Activated naive CD4-positive, alpha-beta T cell treated with anti-CD3 and anti-CD28 coated beads, Interleukin-2, amount 10 ng/mL, durations not matched to agents 7 days and 5 days (primary cell): ENCODE measurements around the gene PRKCZ.

Experiments used
- CTCF ChIA-PET: fragments of 350-600 bp; sonication (Branson Sonifier 250); formaldehyde crosslinking; loops from one replicate; lab custom pipeline; 2021; ENCODE audit warnings: antibody characterized with exemption; lab: Charles Lee
- DNase-seq: peaks from one replicate; pipeline ENCODE4 v3.0.0-alpha.2; 2020
- H3K27ac Mint-ChIP-seq: one replicate; pipeline ENCODE4 v1.8.0; 2021; ENCODE audit warnings: mild to moderate bottlenecking, moderate library complexity, mixed read lengths
- H3K27me3 Mint-ChIP-seq: one replicate; pipeline ENCODE4 v1.8.0; 2021; ENCODE audit warnings: mild to moderate bottlenecking, mixed read lengths
- H3K36me3 Mint-ChIP-seq: one replicate; pipeline ENCODE4 v1.8.0; 2021; ENCODE audit warnings: mixed read lengths
- H3K4me1 Mint-ChIP-seq: one replicate; pipeline ENCODE4 v1.8.0; 2021; ENCODE audit warnings: mixed read lengths
- H3K4me3 Mint-ChIP-seq: one replicate; pipeline ENCODE4 v1.8.0; 2021; ENCODE audit warnings: mild to moderate bottlenecking, moderate library complexity, mixed read lengths
- H3K9me3 Mint-ChIP-seq: one replicate; pipeline ENCODE4 v1.8.0; 2021; ENCODE audit warnings: mixed read lengths

PRKCZ gene

GRCh38 chr1:2194319-2194897, 144.2 kb downstream of the PRKCZ start, which contains the start of gene FAAP20:
TSS of gene FAAP20 (minus strand) at chr1:2194772. CDS start at chr1:2194749, 23 bp downstream.
- H3K9me3 Mint-ChIP-seq, result no peaks in the 10 kb centered on the region
- DNase-seq, result no peak
- H3K27ac Mint-ChIP-seq, result peak within 1 kb of the TSS; percentile 93
- no peaks in the 10 kb centered on the region for H3K27me3 Mint-ChIP-seq
- peaks cover 42% of the 10 kb centered on the region for H3K4me1 Mint-ChIP-seq
- H3K36me3 Mint-ChIP-seq, result peaks cover 2% of the 10 kb centered on the region
- peak within 1 kb of the TSS; percentile 77 for H3K4me3 Mint-ChIP-seq
- CTCF ChIA-PET, result interaction anchor here (0.7 to 7.0 kb wide), 22 partner anchors 10 to 362 kb away, joined by 3 to 217 read pairs (median 5); partner anchors contain the start of genes MORN1, PANK4, PEX10 and RER1

- peak overlapping the region; percentile 77 for H3K4me3 Mint-ChIP-seq
- CTCF ChIA-PET, result interaction anchor here (0.7 to 7.0 kb wide), 23 partner anchors 9 to 361 kb away, joined by 3 to 217 read pairs (median 5); partner anchors contain the start of genes MORN1, PANK4, PEX10 and RER1
- no peaks in the 10 kb centered on the region for H3K9me3 Mint-ChIP-seq
- H3K27me3 Mint-ChIP-seq, result no peaks in the 10 kb centered on the region
- DNase-seq, result peak; percentile 95
- peaks cover 2% of the 10 kb centered on the region for H3K36me3 Mint-ChIP-seq
- peak overlapping the region; percentile 93 for H3K27ac Mint-ChIP-seq
- H3K4me1 Mint-ChIP-seq, result peaks cover 43% of the 10 kb centered on the region
These were observed 144.9 kb downstream of the PRKCZ start for GRCh38 chr1:2194898-2195673.

GRCh38 chr1:2195785-2196184, 145.6 kb downstream of the PRKCZ start:
- peaks cover 41% of the 10 kb centered on the region for H3K4me1 Mint-ChIP-seq
- peak overlapping the region; percentile 55 for H3K27ac Mint-ChIP-seq
- H3K4me3 Mint-ChIP-seq, result no peak overlapping the region
- DNase-seq, result no peak
- peaks cover 2% of the 10 kb centered on the region for H3K36me3 Mint-ChIP-seq
- H3K27me3 Mint-ChIP-seq, result no peaks in the 10 kb centered on the region
- H3K9me3 Mint-ChIP-seq, result no peaks in the 10 kb centered on the region
- CTCF ChIA-PET, result interaction anchor here (0.7 to 7.0 kb wide), 8 partner anchors 11 to 331 kb away, joined by 3 to 217 read pairs (median 6); partner anchors contain the start of genes MORN1, PANK4 and RER1

DNA sequence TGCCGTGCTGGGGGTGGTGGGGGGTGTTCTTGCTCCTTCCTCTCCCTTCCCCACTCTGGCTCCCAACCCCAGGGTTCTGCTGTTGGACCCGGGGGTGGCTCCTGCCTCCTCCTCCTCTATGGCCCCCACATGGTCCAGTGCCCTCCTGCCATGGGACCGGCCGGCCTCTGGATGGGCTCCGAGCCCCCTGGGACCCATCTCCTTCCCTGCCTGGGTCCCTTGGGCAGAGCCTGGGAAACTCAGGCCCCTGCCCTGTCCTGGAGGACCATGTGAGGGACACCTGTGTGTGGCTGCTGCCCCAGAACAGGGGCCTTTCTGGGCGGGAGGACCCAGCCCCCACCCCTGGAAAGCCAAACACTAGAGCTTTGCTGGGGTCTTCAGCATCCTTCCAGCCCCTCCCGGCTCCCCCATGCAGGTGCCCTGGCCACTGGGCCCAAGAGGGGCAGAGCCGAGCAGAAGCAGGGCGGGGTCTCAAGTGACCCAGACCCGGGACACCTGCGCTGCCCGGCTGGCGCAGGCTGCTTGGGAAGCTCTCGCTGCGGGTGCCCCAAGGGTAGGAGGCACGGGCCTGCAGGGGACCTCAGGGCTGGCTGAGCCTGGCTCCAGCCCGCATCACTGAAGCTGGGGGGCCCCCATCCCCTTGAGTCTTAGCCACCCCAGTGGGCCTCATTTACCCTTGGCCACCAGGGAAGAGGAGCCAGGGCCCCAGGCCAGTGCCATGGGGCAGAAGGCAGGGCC, 146.9 kb downstream of the PRKCZ start:
- Mint-ChIP-seq H3K9me3 (no peaks in the 10 kb centered on the region), H3K27ac (no peak overlapping the region), H3K27me3 (no peaks in the 10 kb centered on the region), H3K4me1 (peaks cover 39% of the 10 kb centered on the region), H3K4me3 (no peak overlapping the region), H3K36me3 (peaks cover 2% of the 10 kb centered on the region)
- CTCF ChIA-PET, result interaction anchor here (2.7 to 7.0 kb wide), 2 partner anchors 184 to 193 kb away, joined by 22 to 217 read pairs; partner anchors contain the start of genes MORN1 and RER1
- DNase-seq, result no peak

DNA sequence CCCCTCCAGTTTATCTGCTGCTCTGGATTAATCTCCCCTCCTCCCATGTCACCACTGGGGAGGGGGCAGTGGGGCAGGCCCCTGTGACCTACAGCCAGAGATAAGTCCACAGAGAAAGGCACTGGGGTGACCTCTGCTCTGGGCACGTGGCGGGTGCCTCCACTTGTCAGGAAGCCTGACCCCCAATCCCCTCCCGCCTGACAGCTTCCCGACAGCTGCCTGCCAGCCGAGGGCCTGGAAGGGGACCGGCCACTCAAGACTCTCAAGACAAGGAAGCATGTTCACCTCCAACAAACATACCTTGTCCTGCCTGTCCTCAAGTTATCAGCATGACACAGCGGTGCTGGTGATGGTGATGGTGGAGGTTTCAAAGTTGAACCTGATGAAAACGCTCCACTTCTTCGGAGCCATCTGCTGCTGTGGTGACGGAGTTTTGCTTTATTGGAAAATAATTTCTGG, 147.5 kb downstream of the PRKCZ start:
- Mint-ChIP-seq H3K27me3 (no peaks in the 10 kb centered on the region), H3K4me3 (no peak overlapping the region), H3K27ac (peak overlapping the region; percentile 83), H3K36me3 (peaks cover 2% of the 10 kb centered on the region), H3K4me1 (peaks cover 37% of the 10 kb centered on the region), H3K9me3 (no peaks in the 10 kb centered on the region)
- CTCF ChIA-PET, result interaction anchor here (3.4 to 7.0 kb wide), 2 partner anchors 35 to 183 kb away, joined by 21 to 217 read pairs; no protein-coding TSS in a partner anchor
- DNase-seq, result no peak

DNA sequence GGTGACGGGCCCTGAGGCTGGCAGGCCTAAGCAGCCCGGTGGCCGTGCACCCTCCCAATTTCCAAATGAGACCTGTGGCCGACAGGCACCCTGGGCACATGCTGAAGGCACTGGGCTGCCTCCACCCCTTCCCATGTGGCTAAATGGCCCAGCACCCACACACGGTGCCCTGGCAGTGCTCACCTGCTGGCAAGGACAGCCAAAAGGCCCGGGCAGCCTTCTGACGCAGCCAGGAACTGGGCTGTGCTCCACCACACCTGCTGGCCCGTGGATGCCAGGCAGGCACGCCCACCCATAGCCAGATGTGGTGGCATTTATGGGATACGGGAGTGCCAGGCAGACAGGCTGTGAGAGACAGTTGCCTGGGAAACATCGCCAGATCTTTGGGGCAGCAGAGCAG, 148.4 kb downstream of the PRKCZ start:
- Mint-ChIP-seq H3K4me1 (peaks cover 34% of the 10 kb centered on the region), H3K9me3 (no peaks in the 10 kb centered on the region), H3K27me3 (no peaks in the 10 kb centered on the region), H3K36me3 (no peaks in the 10 kb centered on the region), H3K4me3 (peak overlapping the region; percentile 81), H3K27ac (peak overlapping the region; percentile 83)
- CTCF ChIA-PET, result interaction anchor here (0.8 to 7.0 kb wide), 4 partner anchors 30 to 216 kb away, joined by 3 to 217 read pairs (median 14); no protein-coding TSS in a partner anchor
- DNase-seq, result no peak

DNA sequence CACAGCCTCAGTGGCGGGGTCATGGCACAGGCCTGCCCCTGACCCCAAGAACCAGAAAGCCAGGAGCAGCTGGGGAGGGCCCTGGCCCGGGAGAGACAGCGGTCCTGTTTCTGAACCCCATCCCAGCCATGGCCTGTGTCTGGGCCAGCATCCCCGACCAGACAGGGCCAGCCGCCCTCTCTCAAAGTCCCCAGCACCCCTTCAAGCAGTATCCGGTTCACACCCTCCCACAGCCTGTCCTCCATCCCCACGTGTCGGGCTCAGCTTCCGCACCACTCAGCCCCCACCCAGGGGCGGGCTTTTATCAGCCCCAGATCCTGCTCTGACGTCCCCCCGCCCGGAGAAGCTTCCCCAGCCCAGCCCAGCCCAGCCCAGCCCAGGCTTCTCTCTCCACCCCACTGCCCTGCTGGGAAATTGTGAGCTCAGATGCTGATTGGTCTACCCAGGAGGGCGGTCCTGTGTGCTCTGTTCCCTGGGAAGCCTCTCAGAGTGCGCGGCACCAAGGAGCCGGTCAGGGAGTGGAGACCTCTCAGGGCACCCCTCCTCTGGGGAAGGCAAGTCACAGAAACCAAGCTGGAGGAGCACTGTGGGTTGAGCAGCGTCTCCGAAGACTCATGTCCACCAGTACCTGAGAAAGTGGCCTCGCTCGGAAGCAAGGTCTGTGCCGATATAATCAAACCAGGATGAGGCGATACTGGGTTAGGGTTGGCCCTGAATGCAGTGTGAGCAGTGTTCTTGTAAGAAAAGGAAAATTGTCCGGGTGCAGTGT, 149.0 kb downstream of the PRKCZ start:
- Mint-ChIP-seq H3K27me3 (no peaks in the 10 kb centered on the region), H3K27ac (peak overlapping the region; percentile 83), H3K4me1 (peaks cover 34% of the 10 kb centered on the region), H3K9me3 (no peaks in the 10 kb centered on the region), H3K4me3 (peak overlapping the region; percentile 81), H3K36me3 (no peaks in the 10 kb centered on the region)
- CTCF ChIA-PET, result interaction anchor here (0.6 to 7.0 kb wide), 6 partner anchors 30 to 216 kb away, joined by 3 to 217 read pairs (median 4); no protein-coding TSS in a partner anchor
- peak; percentile 96 for DNase-seq

DNA sequence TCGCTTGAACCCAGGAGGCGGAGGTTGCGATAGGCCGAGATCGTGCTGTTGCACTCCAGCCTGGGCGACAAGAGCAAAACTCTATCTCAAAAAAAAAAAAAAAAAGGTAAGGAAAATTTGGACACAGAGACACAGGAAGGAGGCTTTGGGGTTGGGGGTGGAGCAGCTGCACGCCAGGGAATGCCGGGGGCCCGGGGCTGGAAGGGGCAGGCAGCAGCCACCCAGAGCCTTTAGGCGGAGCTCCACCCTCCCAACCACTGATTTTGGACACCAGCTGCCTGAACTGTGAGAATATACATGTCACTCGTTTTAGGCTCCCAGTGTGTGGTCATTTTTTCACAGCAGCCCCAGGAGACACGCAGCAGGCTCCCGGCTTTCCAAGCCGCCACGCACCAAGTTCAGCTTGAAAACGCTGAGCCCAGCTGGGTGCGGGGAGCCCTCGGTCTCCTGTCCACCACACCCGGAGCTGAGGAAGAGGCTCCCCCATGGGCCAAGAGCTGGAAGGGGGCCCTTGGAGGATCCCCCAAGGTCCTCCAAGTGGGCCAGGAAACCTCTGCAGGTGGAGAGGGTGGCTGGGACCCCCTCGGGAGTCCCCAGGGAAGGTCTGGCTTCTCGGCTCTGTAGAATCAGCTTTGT, 150.2 kb downstream of the PRKCZ start:
- peak overlapping the region; percentile 81 for H3K4me3 Mint-ChIP-seq
- no peaks in the 10 kb centered on the region for H3K9me3 Mint-ChIP-seq
- no peak overlapping the region for H3K27ac Mint-ChIP-seq
- H3K27me3 Mint-ChIP-seq, result no peaks in the 10 kb centered on the region
- CTCF ChIA-PET, result interaction anchor here (1.3 to 7.0 kb wide), 3 partner anchors 32 to 180 kb away, joined by 3 to 217 read pairs (median 21); no protein-coding TSS in a partner anchor
- H3K36me3 Mint-ChIP-seq, result no peaks in the 10 kb centered on the region
- no peak for DNase-seq
- peaks cover 35% of the 10 kb centered on the region for H3K4me1 Mint-ChIP-seq

DNA sequence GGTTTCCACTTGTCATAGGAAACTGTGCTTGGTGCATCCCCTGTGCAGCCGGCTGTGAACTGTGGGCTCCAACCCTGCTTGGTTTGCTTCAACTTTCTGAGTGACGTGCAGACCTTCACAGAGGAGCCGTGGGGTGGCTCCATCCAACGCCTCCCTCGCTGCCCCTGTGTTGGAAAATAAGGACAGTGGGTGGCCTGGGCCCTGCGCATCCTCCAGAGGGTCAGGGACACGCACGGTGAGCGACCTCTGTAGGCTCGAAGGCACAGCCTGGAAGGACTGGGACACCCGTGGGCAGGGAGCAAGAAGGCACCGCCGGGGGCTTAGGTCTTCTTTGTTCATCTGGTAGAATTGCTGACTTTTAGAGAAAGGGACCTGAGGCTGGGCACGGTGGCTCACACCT, 150.9 kb downstream of the PRKCZ start:
- Mint-ChIP-seq H3K4me1 (peaks cover 36% of the 10 kb centered on the region), H3K4me3 (no peak overlapping the region), H3K27me3 (peaks cover 3% of the 10 kb centered on the region), H3K9me3 (no peaks in the 10 kb centered on the region), H3K27ac (no peak overlapping the region), H3K36me3 (no peaks in the 10 kb centered on the region)
- CTCF ChIA-PET, result interaction anchor here (3.4 kb wide), 1 partner anchor 32 kb away, joined by 21 read pairs; no protein-coding TSS in a partner anchor
- no peak for DNase-seq

DNA sequence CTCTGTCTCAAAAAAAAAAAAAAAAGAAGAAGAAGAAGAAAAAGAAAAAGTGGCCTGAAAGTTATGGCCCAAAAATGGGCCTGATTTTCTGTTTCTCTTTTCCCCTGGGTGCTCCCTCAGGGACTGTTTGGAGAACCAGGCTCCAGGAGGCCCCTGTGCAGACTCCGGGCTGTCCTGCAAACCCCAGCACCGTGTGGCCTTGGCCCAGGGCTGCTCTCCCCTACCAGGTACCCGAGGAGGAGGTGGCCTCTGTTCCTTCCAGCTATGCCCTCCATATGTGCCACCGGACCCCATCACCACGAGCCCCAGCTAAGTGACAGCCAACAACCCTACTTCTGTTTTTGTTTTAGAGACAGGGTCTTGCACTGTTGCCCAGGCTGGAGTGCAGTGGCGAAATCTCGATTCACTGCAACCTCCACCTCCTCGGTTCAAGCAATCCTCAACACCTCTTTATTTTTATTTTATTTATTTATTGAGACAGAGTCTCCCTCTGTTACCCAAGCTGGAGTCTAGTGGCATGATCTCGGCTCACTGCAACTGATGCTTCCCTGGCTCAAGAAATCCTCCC, 151.9 kb downstream of the PRKCZ start:
- CTCF ChIA-PET, result interaction anchor here (1.0 to 1.1 kb wide), 2 partner anchors 11 to 180 kb away, joined by 3 to 4 read pairs; no protein-coding TSS in a partner anchor
- Mint-ChIP-seq H3K36me3 (no peaks in the 10 kb centered on the region), H3K9me3 (no peaks in the 10 kb centered on the region), H3K27ac (no peak overlapping the region), H3K4me1 (peaks cover 37% of the 10 kb centered on the region), H3K4me3 (no peak overlapping the region), H3K27me3 (peaks cover 13% of the 10 kb centered on the region)
- no peak for DNase-seq

- H3K4me1 Mint-ChIP-seq, result peaks cover 35% of the 10 kb centered on the region
- H3K9me3 Mint-ChIP-seq, result no peaks in the 10 kb centered on the region
- no peak overlapping the region for H3K27ac Mint-ChIP-seq
- CTCF ChIA-PET, result interaction anchor here (1.0 to 2.9 kb wide), 3 partner anchors 8 to 179 kb away, joined by 3 to 11 read pairs (median 5); partner anchors contain the start of gene FAAP20
- no peaks in the 10 kb centered on the region for H3K36me3 Mint-ChIP-seq
- no peak for DNase-seq
- peaks cover 20% of the 10 kb centered on the region for H3K27me3 Mint-ChIP-seq
- H3K4me3 Mint-ChIP-seq, result no peak overlapping the region
These were observed 152.8 kb downstream of the PRKCZ start for GRCh38 chr1:2202843-2203601.
